HepG2 (cell line): ENCODE results near the gene ATP8A2. TPM values are rescaled to one million over a fixed set of nuclear protein-coding genes. Genes with fewer than 3 reads are reported as not detected.
A peak's percentile ranks its signal among the peaks of the same experiment; 100 is the strongest.

Experiments used
- ATAC-seq: fragments of 200-7000 bp; cut with Tn5 transposase; 3 replicates; pipeline ENCODE4 v1.9.1; 2020; ENCODE audit warnings: mild to moderate bottlenecking, moderate library complexity
- BruUV-seq: library from RNA; stranded (reverse); fragments of 400-500 nt; replicated peaks from 2 replicates; lab custom pipeline; 2021; lab: Mats Ljungman, UMichigan
- CTCF ChIA-PET: fragments of 300-600 bp; formaldehyde crosslinking; extraction: SDS; loops from one replicate; lab custom pipeline; 2021; ENCODE audit warnings: low total read pairs, inconsistent platforms, low intra/inter-chr PET ratio; lab: Yijun Ruan, JAX
- POLR2A ChIA-PET: fragments of 350-600 bp; sonication (Branson Sonifier 250); formaldehyde crosslinking; loops from one replicate; lab custom pipeline; 2020; ENCODE audit warnings: antibody characterized with exemption, inconsistent platforms; lab: Yijun Ruan, JAX
- DNase-seq: peaks from one replicate; pipeline ENCODE4 v3.0.0-alpha.2; 2015; ENCODE audit warnings: low spot score
- FAIRE-seq: peaks from 3 replicates; lab custom pipeline; 2011; peaks lifted over from hg19 to GRCh38; lab: Jason Lieb, UNC
- H2AFZ ChIP-seq: one replicate; pipeline ENCODE4 v1.6.1; 2011; ENCODE audit warnings: low read length, inconsistent platforms
- H3K27ac ChIP-seq: fragments of 300-600 bp; 3 replicates; pipeline ENCODE4 v1.8.0; 2011; ENCODE audit warnings: mixed run types, mild to moderate bottlenecking, mixed read lengths, low read length, inconsistent platforms; ENCODE audit not compliant: insufficient read depth; ENCODE audit errors: extremely low read length
- H3K27me3 ChIP-seq, 2 experiments: fragments of 200-600 bp in 1 of 2; 2 replicates in 1 of 2; 3 replicates in 1 of 2; pipeline versions ENCODE4 v1.6.0 to v1.8.0; 2011; ENCODE audit warnings: low read length in 2 of 2, mild to moderate bottlenecking in 2 of 2, moderate library complexity in 2 of 2, inconsistent platforms in 1 of 2; ENCODE audit not compliant: insufficient read depth in 2 of 2, control insufficient read depth in 1 of 2
- H3K36me3 ChIP-seq, 2 experiments: fragments of 200-600 bp in 1 of 2; replicated peaks in 1 of 2; 2 replicates in 1 of 2; 3 replicates in 1 of 2; pipeline versions ENCODE4 v1.5.1 to v1.8.0; 2011; ENCODE audit warnings: low read length in 2 of 2, inconsistent platforms in 1 of 2; ENCODE audit not compliant: insufficient read depth in 2 of 2, control insufficient read depth in 1 of 2
- H3K4me1 ChIP-seq: 2 replicates; pipeline ENCODE4 v1.5.1; 2012; ENCODE audit warnings: low read length, inconsistent platforms; ENCODE audit not compliant: insufficient read depth
- H3K4me2 ChIP-seq: 2 replicates; pipeline ENCODE4 v1.6.0; 2011; ENCODE audit warnings: low read depth, low read length, inconsistent platforms
- H3K4me3 ChIP-seq, 3 experiments: fragments of 200-600 bp in 1 of 3; sonication (generic), shearing (Covaris generic) in 1 of 3; replicated peaks in 1 of 3; 2 replicates each; pipeline ENCODE4 v1.5.1; 2011 to 2016; ENCODE audit warnings: low read length in 3 of 3, inconsistent platforms in 2 of 3, low read depth in 2 of 3, mild to moderate bottlenecking in 2 of 3, control low read depth in 1 of 3, mixed read lengths in 1 of 3; ENCODE audit not compliant: insufficient read depth in 1 of 3
- H3K79me2 ChIP-seq: one replicate; pipeline ENCODE4 v1.6.1; 2011; ENCODE audit warnings: low read length, inconsistent platforms; ENCODE audit not compliant: insufficient read depth
- H3K9ac ChIP-seq: 2 replicates; pipeline ENCODE4 v1.6.0; 2011; ENCODE audit warnings: mild to moderate bottlenecking, low read depth, low read length, inconsistent platforms; ENCODE audit not compliant: insufficient read depth
- H3K9me3 ChIP-seq: 2 replicates; pipeline ENCODE4 v1.5.1; 2012; ENCODE audit warnings: mild to moderate bottlenecking, low read length
- H4K20me1 ChIP-seq: 2 replicates; pipeline ENCODE4 v1.6.0; 2011; ENCODE audit warnings: inconsistent platforms, mild to moderate bottlenecking, low read length, moderate library complexity; ENCODE audit not compliant: insufficient read depth
- CBX1 ChIP-seq: IDR thresholded peaks from one replicate; pipeline ENCODE4 v1.6.1; 2016; ENCODE audit warnings: antibody characterized with exemption, low read depth
- SKI ChIP-seq: fragments of 450-650 bp; IDR thresholded peaks from one replicate; pipeline ENCODE4 v1.6.1; 2018; ENCODE audit warnings: mild to moderate bottlenecking; ENCODE audit not compliant: partially characterized antibody
- SP4 ChIP-seq: sonication (generic); formaldehyde crosslinking; IDR thresholded peaks from 2 replicates; pipeline ENCODE4 v1.8.1; 2023; ENCODE audit warnings: mild to moderate bottlenecking, missing genetic modification reagents
- SRY ChIP-seq: sonication (generic); formaldehyde crosslinking; IDR thresholded peaks from 2 replicates; pipeline ENCODE4 v1.8.0; 2022; ENCODE audit warnings: mild to moderate bottlenecking, missing genetic modification reagents
- SYNCRIP ChIP-seq: fragments of 200-400 bp; formaldehyde crosslinking; IDR thresholded peaks from 2 replicates; pipeline ENCODE4 v1.6.1; 2018; ENCODE audit warnings: mild to moderate bottlenecking, low read depth, low read length; ENCODE audit not compliant: insufficient read depth
- ZFAT ChIP-seq: sonication (generic); formaldehyde crosslinking; conservative IDR thresholded peaks from 2 replicates; pipeline ENCODE4 v1.8.1; 2023; ENCODE audit warnings: missing genetic modification reagents, inconsistent platforms
- ZFP1 ChIP-seq: IDR thresholded peaks from 2 replicates; pipeline ENCODE4 v1.6.1; 2016
- ZNF225 ChIP-seq: sonication (generic); formaldehyde crosslinking; IDR thresholded peaks from 2 replicates; pipeline ENCODE4 v1.4.0; 2020; ENCODE audit warnings: mild to moderate bottlenecking, missing genetic modification reagents
- ZNF367 ChIP-seq: sonication (generic); formaldehyde crosslinking; IDR thresholded peaks from 2 replicates; pipeline ENCODE4 v1.4.0; 2020; ENCODE audit warnings: missing genetic modification reagents, borderline replicate concordance
- ZNF557 ChIP-seq: sonication (generic); formaldehyde crosslinking; IDR thresholded peaks from 2 replicates; pipeline ENCODE4 v1.4.0; 2020; ENCODE audit warnings: missing genetic modification reagents
- ZNF567 ChIP-seq: sonication (generic); formaldehyde crosslinking; IDR thresholded peaks from 2 replicates; pipeline ENCODE4 v1.8.1; 2023; ENCODE audit warnings: mild to moderate bottlenecking, missing genetic modification reagents, borderline replicate concordance
- WGBS: methylation state at CpG from one replicate; pipeline ENCODE4 v1.1.6; 2017; ENCODE audit warnings: low lambda C conversion rate; 5-methylcytosine and 5-hydroxymethylcytosine counted together
- in situ Hi-C: cut with HindIII; loops from 2 replicates; pipeline ENCODE4 v1.10.0; 2017; ENCODE audit warnings: low pct_unique_long_range_greater_than_20kb; ENCODE audit not compliant: extremely low pct_ligation_motif_present
- intact Hi-C: fragments of 100-400 bp; cut with micrococcal nuclease; formaldehyde crosslinking; loops from one replicate; pipeline ENCODE4 v1.10.0; 2022; ENCODE audit not compliant: unreplicated experiment
- polyA plus RNA-seq, 8 experiments: library from polyadenylated mRNA; depleted of rRNA in 3 of 8; stranded (reverse) in 7 of 8; unstranded in 1 of 8; fragments of >200 nt; fragmentation: Illumina TruSeq in 4 of 8; extraction: Trizol in 4 of 8; gene quantifications; 2 replicates each; pipeline versions ENCODE4 v1.2.1 to v1.2.3, GENCODE V29; 2011 to 2016; ENCODE audit warnings: low read depth in 4 of 8, missing spikeins in 1 of 8, mixed read lengths in 1 of 8; ENCODE audit not compliant: insufficient read depth in 1 of 8
- total RNA-seq, 5 experiments: library from RNA; depleted of rRNA; stranded (reverse); fragments of >200 nt; fragmentation: Illumina TruSeq; extraction: Trizol; gene quantifications; 2 replicates each; pipeline ENCODE4 v1.2.3, GENCODE V29; 2016; ENCODE audit warnings: low read depth in 1 of 5
- TF ChIP-seq, protein P1 (sequence below): sonication (generic); formaldehyde crosslinking; IDR thresholded peaks from 2 replicates; pipeline ENCODE4 v1.4.0; 2020; ENCODE audit warnings: missing genetic modification reagents, borderline replicate concordance

Gene ATP8A2
- total and polyA plus RNA-seq, 2 of the 13 experiments (the other 11 are each of a cell fraction or from before 2014, with no cell fraction given) = 0.09 TPM; not detected in 1

DNA sequence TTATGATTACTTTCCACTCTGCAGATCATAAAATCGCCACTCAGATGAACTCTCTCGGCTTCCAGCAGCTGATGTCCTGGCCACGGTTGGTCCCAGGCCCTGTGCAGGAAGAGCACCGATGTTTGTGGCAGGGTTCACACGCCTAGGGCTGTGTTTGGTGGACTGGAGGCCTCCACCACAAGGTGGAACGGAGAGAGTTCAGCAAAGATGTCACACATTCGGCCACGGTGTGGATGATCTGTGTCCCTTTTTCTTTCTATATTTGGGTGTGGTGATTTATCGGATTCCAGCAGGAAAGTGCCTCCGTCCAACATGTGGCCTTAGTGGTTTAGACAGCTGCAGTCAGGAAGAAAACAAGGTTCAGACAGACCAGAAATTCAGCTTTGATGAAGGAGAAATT, 680.6 kb downstream of the ATP8A2 start:
- ATAC-seq = peak; percentile 64
- H3K9ac ChIP-seq = no peak overlapping the region
- peak overlapping the region; percentile 34 for H3K4me2 ChIP-seq
- no peak for FAIRE-seq
- no peak overlapping the region for H2AFZ ChIP-seq
- peak overlapping the region in 1 of 3 experiments; percentile 23; a peak in 1 of 6 replicates for H3K4me3 ChIP-seq
- H3K27me3 ChIP-seq = peaks cover 4 to 40% of the 10 kb centered on the region in 2 experiments; a peak in 4 of 5 replicates
- H3K9me3 ChIP-seq = no peaks in the 10 kb centered on the region
- no peak for TF ChIP-seq SYNCRIP
- TF ChIP-seq, all 625 proteins: peak for 0
- no peaks in the 10 kb centered on the region for H3K4me1 ChIP-seq
- POLR2A ChIA-PET = no interaction called here
- no peak for DNase-seq
- no TSS peak for BruUV-seq
- H3K27ac ChIP-seq = no peak overlapping the region
- CTCF ChIA-PET = no interaction called here
- intact Hi-C loops = no loop called here
- no peaks in the 10 kb centered on the region for H3K79me2 ChIP-seq
- no peaks in the 10 kb centered on the region for H3K36me3 ChIP-seq
- 31% methylated on average over 10 of the region's 10 CpGs for WGBS
- in situ Hi-C loops = no loop called here
- no peaks in the 10 kb centered on the region for H4K20me1 ChIP-seq

DNA sequence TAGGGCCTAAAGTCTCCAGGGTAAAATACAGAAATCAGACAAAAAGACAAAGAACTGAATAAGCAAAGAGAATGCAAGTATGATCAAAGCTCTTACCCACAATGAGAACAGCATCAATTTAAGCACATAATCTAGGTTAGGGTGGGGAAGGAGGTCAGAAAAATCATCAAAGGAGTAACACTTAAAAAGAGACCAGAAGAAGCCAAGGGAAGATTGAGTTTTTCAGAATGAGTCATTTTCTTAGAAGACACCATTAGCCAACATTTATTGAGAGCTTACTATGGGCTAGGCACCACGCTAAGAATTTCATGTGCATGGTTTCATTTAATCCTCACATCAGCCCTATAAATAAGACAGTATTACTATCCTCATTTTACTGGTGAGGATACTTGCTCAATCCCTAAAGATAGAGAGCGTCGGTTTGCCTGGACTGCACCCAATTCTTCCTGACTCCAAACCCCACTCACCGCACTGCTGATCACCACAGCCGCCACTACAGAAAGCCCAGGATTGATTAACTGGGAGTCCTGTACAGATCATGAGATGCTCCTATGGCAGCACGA, 681.7 kb downstream of the ATP8A2 start:
- H3K9me3 ChIP-seq = no peaks in the 10 kb centered on the region
- in situ Hi-C loops = no loop called here
- ChIA-PET CTCF (no interaction called here), POLR2A (no interaction called here)
- no peak overlapping the region for H3K9ac ChIP-seq
- peaks cover 4 to 35% of the 10 kb centered on the region in 2 experiments; a peak in 4 of 5 replicates for H3K27me3 ChIP-seq
- no peaks in the 10 kb centered on the region for H3K36me3 ChIP-seq
- no peak overlapping the region for H3K27ac ChIP-seq
- no TSS peak for BruUV-seq
- no peak for DNase-seq
- no peak overlapping the region for H2AFZ ChIP-seq
- intact Hi-C loops = no loop called here
- WGBS = 16% methylated on average over 6 of the region's 6 CpGs
- no peak for FAIRE-seq
- no peaks in the 10 kb centered on the region for H4K20me1 ChIP-seq
- H3K4me2 ChIP-seq = no peak overlapping the region
- H3K79me2 ChIP-seq = no peaks in the 10 kb centered on the region
- H3K4me3 ChIP-seq = no peak overlapping the region
- H3K4me1 ChIP-seq = no peaks in the 10 kb centered on the region
- ATAC-seq = no peak
- TF ChIP-seq ZNF367 (CRISPR knock-in tag) (no peak), ZNF225 (CRISPR knock-in tag) (no peak), ZFP1 (CRISPR knock-in tag) (no peak), CBX1 (no peak), SP4 (no peak), ZFAT (CRISPR knock-in tag) (no peak), SKI (no peak), ZNF557 (CRISPR knock-in tag) (no peak), ZNF567 (no peak), SRY (CRISPR knock-in tag) (no peak)
- TF ChIP-seq, protein P1, sequence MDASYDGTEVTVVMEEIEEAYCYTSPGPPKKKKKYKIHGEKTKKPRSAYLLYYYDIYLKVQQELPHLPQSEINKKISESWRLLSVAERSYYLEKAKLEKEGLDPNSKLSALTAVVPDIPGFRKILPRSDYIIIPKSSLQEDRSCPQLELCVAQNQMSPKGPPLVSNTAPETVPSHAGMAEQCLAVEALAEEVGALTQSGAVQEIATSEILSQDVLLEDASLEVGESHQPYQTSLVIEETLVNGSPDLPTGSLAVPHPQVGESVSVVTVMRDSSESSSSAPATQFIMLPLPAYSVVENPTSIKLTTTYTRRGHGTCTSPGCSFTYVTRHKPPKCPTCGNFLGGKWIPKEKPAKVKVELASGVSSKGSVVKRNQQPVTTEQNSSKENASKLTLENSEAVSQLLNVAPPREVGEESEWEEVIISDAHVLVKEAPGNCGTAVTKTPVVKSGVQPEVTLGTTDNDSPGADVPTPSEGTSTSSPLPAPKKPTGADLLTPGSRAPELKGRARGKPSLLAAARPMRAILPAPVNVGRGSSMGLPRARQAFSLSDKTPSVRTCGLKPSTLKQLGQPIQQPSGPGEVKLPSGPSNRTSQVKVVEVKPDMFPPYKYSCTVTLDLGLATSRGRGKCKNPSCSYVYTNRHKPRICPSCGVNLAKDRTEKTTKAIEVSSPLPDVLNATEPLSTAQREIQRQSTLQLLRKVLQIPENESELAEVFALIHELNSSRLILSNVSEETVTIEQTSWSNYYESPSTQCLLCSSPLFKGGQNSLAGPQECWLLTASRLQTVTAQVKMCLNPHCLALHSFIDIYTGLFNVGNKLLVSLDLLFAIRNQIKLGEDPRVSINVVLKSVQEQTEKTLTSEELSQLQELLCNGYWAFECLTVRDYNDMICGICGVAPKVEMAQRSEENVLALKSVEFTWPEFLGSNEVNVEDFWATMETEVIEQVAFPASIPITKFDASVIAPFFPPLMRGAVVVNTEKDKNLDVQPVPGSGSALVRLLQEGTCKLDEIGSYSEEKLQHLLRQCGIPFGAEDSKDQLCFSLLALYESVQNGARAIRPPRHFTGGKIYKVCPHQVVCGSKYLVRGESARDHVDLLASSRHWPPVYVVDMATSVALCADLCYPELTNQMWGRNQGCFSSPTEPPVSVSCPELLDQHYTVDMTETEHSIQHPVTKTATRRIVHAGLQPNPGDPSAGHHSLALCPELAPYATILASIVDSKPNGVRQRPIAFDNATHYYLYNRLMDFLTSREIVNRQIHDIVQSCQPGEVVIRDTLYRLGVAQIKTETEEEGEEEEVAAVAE (CRISPR knock-in tag) = no peak
